HCT116 (cell line): ENCODE measurements around the gene SFXN1. TPM values are rescaled to one million over a fixed set of nuclear protein-coding genes. Genes with fewer than 3 reads are reported as not detected.

ENCODE experiments used
- ATAC-seq: fragments of 200-7000 bp; cut with Tn5 transposase; 2 replicates; pipeline ENCODE4 v1.9.1; 2020; ENCODE audit warnings: mild to moderate bottlenecking, moderate library complexity
- BruUV-seq: library from RNA; stranded (reverse); fragments of 400-500 nt; replicated peaks from 2 replicates; lab custom pipeline; 2021; lab: Mats Ljungman, UMichigan
- CTCF ChIA-PET: fragments of 300-600 bp; sonication (Branson Sonifier 250); formaldehyde crosslinking; loops from one replicate; lab custom pipeline; 2021; ENCODE audit warnings: antibody characterized with exemption; lab: Charles Lee
- POLR2A ChIA-PET: fragments of 300-600, 350-600 bp; sonication (Branson Sonifier 250); formaldehyde crosslinking; loops from one replicate; lab custom pipeline; 2021; ENCODE audit warnings: antibody characterized with exemption; lab: Charles Lee
- RAD21 ChIA-PET, 2 experiments: fragments of 300-600 bp; sonication (Branson Sonifier 250); formaldehyde crosslinking; loops; one replicate each; lab custom pipeline; 2023; ENCODE audit warnings: low total read pairs in 2 of 2; ENCODE audit not compliant: uncharacterized antibody in 2 of 2, unreplicated experiment in 2 of 2, low non-redundant PET in 1 of 2; lab: Charles Lee
- DNase-seq: peaks from one replicate; pipeline ENCODE4 v3.0.0-alpha.2; 2010; ENCODE audit warnings: low read depth, low spot score
- H2AFZ ChIP-seq: fragments of 200-600 bp; shearing (Covaris generic), sonication (generic); 2 replicates; pipeline ENCODE4 v1.6.1; 2017; ENCODE audit warnings: low read depth, mixed run types, mixed read lengths, antibody characterized with exemption, low read length; ENCODE audit not compliant: poor library complexity, severe bottlenecking
- H3K27ac ChIP-seq: 2 replicates; pipeline ENCODE4 v1.5.1; 2012; ENCODE audit warnings: low read depth, low read length
- H3K27me3 ChIP-seq: fragments of 200-600 bp; sonication (generic); 2 replicates; pipeline ENCODE4 v1.6.1; 2016; ENCODE audit warnings: mixed run types, low read length, mixed read lengths; ENCODE audit not compliant: insufficient read depth
- H3K36me3 ChIP-seq, 2 experiments: fragments of 200-500 bp in 1 of 2; fragments of 200-600 bp in 1 of 2; sonication (Bioruptor generic) in 1 of 2; sonication (generic) in 1 of 2; 2 replicates each; pipeline versions ENCODE4 v1.5.1 to v1.6.1; 2014 to 2016; ENCODE audit warnings: low read length in 2 of 2, inconsistent platforms in 1 of 2, mixed read lengths in 1 of 2, mixed run types in 1 of 2; ENCODE audit not compliant: insufficient read depth in 2 of 2, control insufficient read depth in 1 of 2
- H3K4me1 ChIP-seq, 2 experiments: fragments of 200-600 bp in 1 of 2; sonication (generic) in 1 of 2; 2 replicates each; pipeline versions ENCODE4 v1.5.1 to v1.6.1; 2012 to 2017; ENCODE audit warnings: low read length in 2 of 2, inconsistent platforms in 1 of 2, mild to moderate bottlenecking in 1 of 2, mixed read lengths in 1 of 2, mixed run types in 1 of 2, moderate library complexity in 1 of 2; ENCODE audit not compliant: insufficient read depth in 2 of 2, control insufficient read depth in 1 of 2
- H3K4me2 ChIP-seq: fragments of 200-600 bp; sonication (generic); 2 replicates; pipeline ENCODE4 v1.6.1; 2017; ENCODE audit warnings: mixed run types, low read length, mixed read lengths
- H3K4me3 ChIP-seq, 2 experiments: fragments of 200-600 bp in 1 of 2; sonication (generic) in 1 of 2; replicated peaks in 1 of 2; 2 replicates each; pipeline ENCODE4 v1.5.1; 2011 to 2016; ENCODE audit warnings: low read length in 2 of 2, control low read depth in 1 of 2, low read depth in 1 of 2, mild to moderate bottlenecking in 1 of 2, mixed read lengths in 1 of 2, mixed run types in 1 of 2
- H3K79me2 ChIP-seq: fragments of 200-600 bp; sonication (generic); 2 replicates; pipeline ENCODE4 v1.6.1; 2017; ENCODE audit warnings: mild to moderate bottlenecking, mixed run types, low read length, moderate library complexity, mixed read lengths; ENCODE audit not compliant: insufficient read depth
- H3K9ac ChIP-seq: fragments of 200-600 bp; sonication (generic); 2 replicates; pipeline ENCODE4 v1.6.1; 2016; ENCODE audit warnings: low read length, mixed read lengths
- H3K9me2 ChIP-seq: fragments of 200-600 bp; sonication (generic), shearing (Covaris generic); 2 replicates; pipeline ENCODE4 v1.6.1; 2017; ENCODE audit warnings: mixed run types, mild to moderate bottlenecking, moderate library complexity; ENCODE audit not compliant: insufficient read depth
- H3K9me3 ChIP-seq, 2 experiments: fragments of 200-500 bp in 1 of 2; fragments of 200-600 bp in 1 of 2; sonication (Bioruptor generic) in 1 of 2; sonication (generic) in 1 of 2; 2 replicates each; pipeline ENCODE4 v1.6.1; 2014 to 2017; ENCODE audit warnings: low read length in 2 of 2, mixed read lengths in 2 of 2, inconsistent platforms in 1 of 2, low read depth in 1 of 2, mild to moderate bottlenecking in 1 of 2, mixed run types in 1 of 2, moderate library complexity in 1 of 2; ENCODE audit not compliant: control insufficient read depth in 1 of 2, insufficient read depth in 1 of 2
- H4K20me1 ChIP-seq: fragments of 200-600 bp; sonication (generic), shearing (Covaris generic); 2 replicates; pipeline ENCODE4 v1.6.1; 2017; ENCODE audit warnings: mixed run types, mild to moderate bottlenecking, moderate library complexity; ENCODE audit not compliant: insufficient read depth
- EZH2phosphoT487 ChIP-seq: fragments of 200-600 bp; IDR thresholded peaks from 2 replicates; pipeline ENCODE4 v1.6.1; 2018; ENCODE audit warnings: antibody characterized with exemption, borderline replicate concordance
- RAD21 ChIP-seq: IDR thresholded peaks from 2 replicates; pipeline ENCODE4 v1.6.1; 2012; ENCODE audit warnings: low read depth, mild to moderate bottlenecking
- ZNF274 ChIP-seq: fragments of 200-500 bp; sonication (Bioruptor generic); IDR thresholded peaks from 2 replicates; pipeline ENCODE4 v1.6.1; 2014; ENCODE audit warnings: mild to moderate bottlenecking, low read depth, low read length, inconsistent platforms
- intact Hi-C: fragments of 100-400 bp; cut with micrococcal nuclease; formaldehyde crosslinking; loops from 2 replicates; pipeline ENCODE4 v1.10.0; 2022
- total RNA-seq: library from RNA; stranded (reverse); gene quantifications from one replicate; pipeline ENCODE4 v1.2.1, GENCODE V29; 2021; ENCODE audit not compliant: unreplicated experiment
- TF ChIP-seq, protein P1 (sequence below): IDR thresholded peaks from 2 replicates; pipeline ENCODE4 v1.6.1; 2011; ENCODE audit warnings: mild to moderate bottlenecking, low read length, moderate library complexity; ENCODE audit not compliant: insufficient replicate concordance; ENCODE audit errors: extremely low read depth
- TF ChIP-seq, protein P2 (sequence below), 3 experiments: fragments of 200-600 bp in 1 of 3; sonication (generic) in 1 of 3; IDR thresholded peaks in 2 of 3; conservative IDR thresholded peaks in 1 of 3; 2 replicates each; pipeline ENCODE4 v1.5.1; 2012 to 2017; ENCODE audit warnings: low read depth in 2 of 3, low read length in 2 of 3, antibody characterized with exemption in 1 of 3, borderline replicate concordance in 1 of 3, control low read depth in 1 of 3, mild to moderate bottlenecking in 1 of 3, mixed read lengths in 1 of 3, mixed run types in 1 of 3, moderate library complexity in 1 of 3; ENCODE audit not compliant: insufficient read depth in 1 of 3

The SFXN1 gene
- total RNA-seq, 1 experiment from 2014 or later = 145 TPM

DNA sequence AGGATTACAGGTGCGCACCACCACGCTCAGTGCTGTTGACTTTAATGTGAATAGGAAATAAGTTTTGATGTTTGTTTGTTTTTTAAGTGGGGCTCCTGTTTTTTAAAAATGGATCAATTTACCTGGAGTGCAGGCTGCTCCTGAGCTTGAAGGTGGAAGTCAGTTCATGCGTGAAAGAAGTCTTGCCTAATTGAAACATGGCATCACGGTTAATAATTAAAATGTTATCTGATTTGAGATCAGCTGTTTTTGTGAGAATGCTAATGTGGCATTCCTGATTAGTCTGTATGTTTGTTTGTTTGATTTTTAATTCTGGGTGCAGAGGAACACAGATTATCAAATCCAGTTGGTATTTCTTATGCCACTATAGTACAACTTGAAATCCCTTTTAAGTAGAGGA lies 6.5 kb downstream of the SFXN1 start:
- intact Hi-C loops = no loop called here

DNA sequence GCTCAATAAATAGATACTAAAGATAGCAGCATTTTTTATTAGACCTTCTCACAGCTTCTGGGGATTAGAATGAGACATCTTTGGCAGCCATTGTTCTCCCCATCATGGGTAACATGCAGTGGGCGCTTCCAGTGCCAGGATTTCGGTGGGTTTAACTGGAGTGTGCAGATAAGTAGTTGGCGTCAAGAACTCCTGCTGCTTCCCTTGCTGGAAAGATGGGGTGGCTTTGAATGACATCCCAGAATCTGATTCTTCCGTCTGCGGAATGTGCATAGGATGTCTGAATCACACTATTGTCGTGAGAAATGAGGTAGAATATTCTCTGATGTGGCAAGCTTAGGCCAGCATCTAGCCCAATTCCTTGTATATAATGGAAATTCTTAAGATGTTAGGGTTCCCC lies 7.3 kb downstream of the SFXN1 start:
- H3K9me2 ChIP-seq = no peaks in the 10 kb centered on the region
- H3K27me3 ChIP-seq = no peaks in the 10 kb centered on the region
- DNase-seq (no peak), ATAC-seq (no peak)
- H3K4me3 ChIP-seq = no peak overlapping the region
- H3K79me2 ChIP-seq = peaks cover 100% of the 10 kb centered on the region
- no TSS peak for BruUV-seq
- TF ChIP-seq, protein P1, sequence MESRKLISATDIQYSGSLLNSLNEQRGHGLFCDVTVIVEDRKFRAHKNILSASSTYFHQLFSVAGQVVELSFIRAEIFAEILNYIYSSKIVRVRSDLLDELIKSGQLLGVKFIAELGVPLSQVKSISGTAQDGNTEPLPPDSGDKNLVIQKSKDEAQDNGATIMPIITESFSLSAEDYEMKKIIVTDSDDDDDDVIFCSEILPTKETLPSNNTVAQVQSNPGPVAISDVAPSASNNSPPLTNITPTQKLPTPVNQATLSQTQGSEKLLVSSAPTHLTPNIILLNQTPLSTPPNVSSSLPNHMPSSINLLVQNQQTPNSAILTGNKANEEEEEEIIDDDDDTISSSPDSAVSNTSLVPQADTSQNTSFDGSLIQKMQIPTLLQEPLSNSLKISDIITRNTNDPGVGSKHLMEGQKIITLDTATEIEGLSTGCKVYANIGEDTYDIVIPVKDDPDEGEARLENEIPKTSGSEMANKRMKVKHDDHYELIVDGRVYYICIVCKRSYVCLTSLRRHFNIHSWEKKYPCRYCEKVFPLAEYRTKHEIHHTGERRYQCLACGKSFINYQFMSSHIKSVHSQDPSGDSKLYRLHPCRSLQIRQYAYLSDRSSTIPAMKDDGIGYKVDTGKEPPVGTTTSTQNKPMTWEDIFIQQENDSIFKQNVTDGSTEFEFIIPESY = no peak
- ChIA-PET CTCF (no interaction called here), POLR2A (no interaction called here), RAD21 (no interaction called here)
- no peak overlapping the region for H3K27ac ChIP-seq
- no peak overlapping the region for H3K4me2 ChIP-seq
- H4K20me1 ChIP-seq = peaks cover 36% of the 10 kb centered on the region; the same call in 1 of the 2 replicates
- no peak overlapping the region for H2AFZ ChIP-seq
- no peak overlapping the region for H3K9ac ChIP-seq
- H3K36me3 ChIP-seq = peaks cover 15 to 51% of the 10 kb centered on the region in 2 experiments; a peak in 3 of 4 replicates
- intact Hi-C loops = no loop called here
- H3K9me3 ChIP-seq = no peaks in the 10 kb centered on the region
- H3K4me1 ChIP-seq = no peaks in the 10 kb centered on the region

More for the DNA sequence above, 6.5 kb downstream of the SFXN1 start:
- no peaks in the 10 kb centered on the region for H3K9me2 ChIP-seq
- peaks cover 33% of the 10 kb centered on the region; the same call in 1 of the 2 replicates for H4K20me1 ChIP-seq
- TF ChIP-seq RAD21 = no peak
- TF ChIP-seq EZH2phosphoT487 = no peak
- TF ChIP-seq ZNF274 = no peak
- TF ChIP-seq, protein P2, sequence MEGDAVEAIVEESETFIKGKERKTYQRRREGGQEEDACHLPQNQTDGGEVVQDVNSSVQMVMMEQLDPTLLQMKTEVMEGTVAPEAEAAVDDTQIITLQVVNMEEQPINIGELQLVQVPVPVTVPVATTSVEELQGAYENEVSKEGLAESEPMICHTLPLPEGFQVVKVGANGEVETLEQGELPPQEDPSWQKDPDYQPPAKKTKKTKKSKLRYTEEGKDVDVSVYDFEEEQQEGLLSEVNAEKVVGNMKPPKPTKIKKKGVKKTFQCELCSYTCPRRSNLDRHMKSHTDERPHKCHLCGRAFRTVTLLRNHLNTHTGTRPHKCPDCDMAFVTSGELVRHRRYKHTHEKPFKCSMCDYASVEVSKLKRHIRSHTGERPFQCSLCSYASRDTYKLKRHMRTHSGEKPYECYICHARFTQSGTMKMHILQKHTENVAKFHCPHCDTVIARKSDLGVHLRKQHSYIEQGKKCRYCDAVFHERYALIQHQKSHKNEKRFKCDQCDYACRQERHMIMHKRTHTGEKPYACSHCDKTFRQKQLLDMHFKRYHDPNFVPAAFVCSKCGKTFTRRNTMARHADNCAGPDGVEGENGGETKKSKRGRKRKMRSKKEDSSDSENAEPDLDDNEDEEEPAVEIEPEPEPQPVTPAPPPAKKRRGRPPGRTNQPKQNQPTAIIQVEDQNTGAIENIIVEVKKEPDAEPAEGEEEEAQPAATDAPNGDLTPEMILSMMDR (IDR thresholded peaks at IDR 0.05 in 2 of 3, conservative IDR thresholded peaks at IDR 0.05 in 1 of 3; ENCODE audit: borderline replicate concordance in 1 of 3, insufficient read depth in 1 of 3, low read depth in 2 of 3, low read length in 2 of 3) = no peak
- no peak overlapping the region for H2AFZ ChIP-seq
- no peak overlapping the region for H3K4me2 ChIP-seq
- peaks cover 2 to 4% of the 10 kb centered on the region in 2 experiments; a peak in 3 of 4 replicates for H3K4me1 ChIP-seq
- ChIA-PET RAD21 (no interaction called here), POLR2A (no interaction called here), CTCF (no interaction called here)
- H3K4me3 ChIP-seq = no peak overlapping the region
- peaks cover 16 to 48% of the 10 kb centered on the region in 2 experiments; a peak in 3 of 4 replicates for H3K36me3 ChIP-seq
- no peak for ATAC-seq
- H3K79me2 ChIP-seq = peaks cover 100% of the 10 kb centered on the region
- no TSS peak for BruUV-seq
- no peaks in the 10 kb centered on the region for H3K9me3 ChIP-seq
- H3K27me3 ChIP-seq = no peaks in the 10 kb centered on the region
- H3K9ac ChIP-seq = no peak overlapping the region
- H3K27ac ChIP-seq = no peak overlapping the region
- no peak for DNase-seq
